ENCODE results near the gene PKHD1. TPM values are rescaled to one million over a fixed set of nuclear protein-coding genes. Genes with fewer than 3 reads are reported as not detected.

Gene PKHD1
- total RNA-seq, 1 experiment from 2014 or later = 0.40 TPM

- Histone ChIP-seq H3K4me2 (ENCODE audit: low read length) (no peak overlapping the region), H3K4me1 (ENCODE audit: insufficient read depth, low read length) (peaks cover 10% of the 10 kb centered on the region; the same call in 1 of the 2 replicates), H3K36me3 (ENCODE audit: low read depth, low read length) (no peaks in the 10 kb centered on the region), H3K27ac (ENCODE audit: low read length) (no peak overlapping the region), H3K79me2 (ENCODE audit: low read length) (no peaks in the 10 kb centered on the region), H4K20me1 (ENCODE audit: low read length) (no peaks in the 10 kb centered on the region), H3F3A (ENCODE audit: low read length, unreplicated experiment) (no peaks in the 10 kb centered on the region), H3K9ac (ENCODE audit: low read length) (no peak overlapping the region), H3K4me3 (ENCODE audit: low read length) (no peak overlapping the region), H3K9me3 (ENCODE audit: low read length) (no peaks in the 10 kb centered on the region), H2AFZ (ENCODE audit: low read length) (no peak overlapping the region), H3K9me2 (replicated peaks; ENCODE audit: low read length) (no peaks in the 10 kb centered on the region), H3K27me3 (ENCODE audit: low read length) (no peaks in the 10 kb centered on the region)
- ATAC-seq = no peak
- BruUV-seq (replicated peaks) = no TSS peak
- TF ChIP-seq EZH2phosphoT487 (IDR thresholded peaks at IDR 0.05; ENCODE audit: borderline replicate concordance, low read length) (no peak), EZH2 (IDR thresholded peaks at IDR 0.05; ENCODE audit: low read length, unreplicated experiment) (no peak), CTCF (conservative IDR thresholded peaks at IDR 0.05; ENCODE audit: low read depth, low read length) (no peak)
- POLR2A ChIA-PET (ENCODE audit: unreplicated experiment) = no interaction called here
- CTCF ChIA-PET = no interaction called here
- intact Hi-C loops (cut with micrococcal nuclease) = no loop called here
- no peak for DNase-seq
Measured at GRCh38 chr6:52015953-52016352, 71.5 kb downstream of the PKHD1 start.

- Histone ChIP-seq H3K79me2 (ENCODE audit: low read length) (no peaks in the 10 kb centered on the region), H3K9me3 (ENCODE audit: low read length) (no peaks in the 10 kb centered on the region), H3K9ac (ENCODE audit: low read length) (no peak overlapping the region), H3F3A (ENCODE audit: low read length, unreplicated experiment) (no peaks in the 10 kb centered on the region), H2AFZ (ENCODE audit: low read length) (no peak overlapping the region), H3K4me3 (ENCODE audit: low read length) (no peak overlapping the region), H3K27ac (ENCODE audit: low read length) (no peak overlapping the region), H3K27me3 (ENCODE audit: low read length) (no peaks in the 10 kb centered on the region), H3K4me2 (ENCODE audit: low read length) (no peak overlapping the region), H3K9me2 (replicated peaks; ENCODE audit: low read length) (no peaks in the 10 kb centered on the region), H4K20me1 (ENCODE audit: low read length) (no peaks in the 10 kb centered on the region), H3K4me1 (ENCODE audit: insufficient read depth, low read length) (peaks cover 10% of the 10 kb centered on the region; the same call in 1 of the 2 replicates), H3K36me3 (ENCODE audit: low read depth, low read length) (no peaks in the 10 kb centered on the region)
- ATAC-seq (no peak), DNase-seq (no peak)
- intact Hi-C loops (cut with micrococcal nuclease) = no loop called here
- CTCF ChIA-PET = no interaction called here
- BruUV-seq (replicated peaks) = no TSS peak
- no peak for TF ChIP-seq CTCF (conservative IDR thresholded peaks at IDR 0.05; ENCODE audit: low read depth, low read length)
- no peak for TF ChIP-seq EZH2phosphoT487 (IDR thresholded peaks at IDR 0.05; ENCODE audit: borderline replicate concordance, low read length)
- TF ChIP-seq EZH2 (IDR thresholded peaks at IDR 0.05; ENCODE audit: low read length, unreplicated experiment) = no peak
- POLR2A ChIA-PET (ENCODE audit: unreplicated experiment) = no interaction called here
Measured at GRCh38 chr6:52014391-52014790, 73.0 kb downstream of the PKHD1 start.

- DNase-seq (peak; percentile 85), ATAC-seq (peak; percentile 78)
- no TSS peak for BruUV-seq (replicated peaks)
- POLR2A ChIA-PET (ENCODE audit: unreplicated experiment) = no interaction called here
- CTCF ChIA-PET = no interaction called here
- TF ChIP-seq EZH2phosphoT487 (IDR thresholded peaks at IDR 0.05; ENCODE audit: borderline replicate concordance, low read length) (no peak), EZH2 (IDR thresholded peaks at IDR 0.05; ENCODE audit: low read length, unreplicated experiment) (no peak), CTCF (conservative IDR thresholded peaks at IDR 0.05; ENCODE audit: low read depth, low read length) (no peak)
- Histone ChIP-seq H3K4me1 (ENCODE audit: insufficient read depth, low read length) (peaks cover 10% of the 10 kb centered on the region; the same call in 1 of the 2 replicates), H3K9me3 (ENCODE audit: low read length) (no peaks in the 10 kb centered on the region), H3K79me2 (ENCODE audit: low read length) (no peaks in the 10 kb centered on the region), H4K20me1 (ENCODE audit: low read length) (no peaks in the 10 kb centered on the region), H3K4me2 (ENCODE audit: low read length) (no peak overlapping the region), H3K27me3 (ENCODE audit: low read length) (no peaks in the 10 kb centered on the region), H3K9me2 (replicated peaks; ENCODE audit: low read length) (no peaks in the 10 kb centered on the region), H3F3A (ENCODE audit: low read length, unreplicated experiment) (no peaks in the 10 kb centered on the region), H3K36me3 (ENCODE audit: low read depth, low read length) (no peaks in the 10 kb centered on the region), H3K9ac (ENCODE audit: low read length) (no peak overlapping the region), H2AFZ (ENCODE audit: low read length) (no peak overlapping the region), H3K27ac (ENCODE audit: low read length) (no peak overlapping the region), H3K4me3 (ENCODE audit: low read length) (no peak overlapping the region)
- intact Hi-C loops (cut with micrococcal nuclease) = no loop called here
Measured at GRCh38 chr6:52013035-52013434, 74.4 kb downstream of the PKHD1 start.
